ENCODE data around the gene STK11.
A peak's percentile ranks its signal among the peaks of the same experiment; 100 is the strongest.

STK11 gene

GRCh38 chr19:1239420-1239795, 33.8 kb downstream of the STK11 start:
- no peak for TF ChIP-seq CTCF (IDR thresholded peaks at IDR 0.05; ENCODE audit: insufficient read depth, missing control alignments)

DNA sequence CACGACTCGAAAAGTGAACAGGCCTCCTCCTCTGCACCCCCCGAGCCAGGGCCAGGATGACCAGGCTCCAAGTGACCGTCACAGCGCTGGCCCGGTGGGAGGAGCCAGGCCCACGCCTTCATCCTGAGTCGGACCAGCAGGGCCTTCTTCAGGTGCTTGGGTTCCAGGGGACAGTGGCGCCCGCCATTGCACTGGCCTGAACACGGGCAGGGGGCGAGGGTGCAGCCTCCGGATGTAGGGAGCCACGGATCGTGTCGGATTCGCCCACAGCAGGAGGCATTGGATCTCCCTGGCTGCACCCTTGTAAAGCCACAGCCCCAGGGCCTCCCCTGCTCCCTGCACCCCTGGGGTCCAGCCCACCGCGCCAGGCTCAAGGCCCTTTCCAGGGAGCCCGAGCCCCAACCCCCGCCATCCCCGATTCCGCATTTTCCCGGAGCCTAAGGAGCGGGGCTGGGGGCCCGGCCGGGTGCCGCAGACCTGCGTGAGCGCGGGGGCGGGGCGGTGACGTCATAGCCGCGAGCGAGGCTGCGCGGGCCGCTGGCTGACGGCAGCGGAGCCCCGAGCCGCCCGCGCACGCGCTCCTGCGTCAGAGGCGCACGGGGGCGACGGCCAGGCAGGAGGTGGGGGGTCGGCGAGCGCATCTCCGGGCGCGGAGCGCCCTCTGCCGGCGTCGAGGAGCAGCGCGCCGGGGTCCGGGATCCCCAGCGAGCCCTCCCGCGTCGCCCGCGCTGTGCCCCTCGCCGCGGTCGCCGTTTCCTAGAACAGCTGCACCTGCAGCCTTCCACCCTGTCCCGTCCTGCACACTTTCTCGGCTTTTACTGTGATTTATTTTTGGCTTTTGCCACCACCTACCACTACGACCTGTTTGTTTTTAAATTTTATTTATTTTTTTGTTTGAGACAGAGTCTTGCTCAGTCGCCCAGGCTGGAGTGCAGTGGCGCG, 34.5 kb downstream of the STK11 start:
- peak; percentile 66 for TF ChIP-seq CTCF (IDR thresholded peaks at IDR 0.05; ENCODE audit: insufficient read depth, missing control alignments)
- peak; percentile 97 for DNase-seq (ENCODE audit: insufficient read length, low spot score)
- FAIRE-seq: no peak

More at GRCh38 chr19:1239420-1239795, 33.8 kb downstream of the STK11 start:
- no peak for DNase-seq (ENCODE audit: insufficient read length, low spot score)
- no peak for FAIRE-seq

- TF ChIP-seq CTCF (IDR thresholded peaks at IDR 0.05; ENCODE audit: insufficient read depth, missing control alignments): no peak
- DNase-seq (ENCODE audit: insufficient read length, low spot score) (no peak), FAIRE-seq (no peak)
Observed at GRCh38 chr19:1240925-1241324, 35.3 kb downstream of the STK11 start.

GRCh38 chr19:1241417-1242095, 36.0 kb downstream of the STK11 start, which contains the start of gene ATP5F1D:
ATP5F1D (plus strand) TSS chr19:1241751; CDS start chr19:1241851, 100 bp downstream.
- DNase-seq (ENCODE audit: insufficient read length, low spot score) (peak; percentile 97), FAIRE-seq (no peak)
- no peak for TF ChIP-seq CTCF (IDR thresholded peaks at IDR 0.05; ENCODE audit: insufficient read depth, missing control alignments)

DNA sequence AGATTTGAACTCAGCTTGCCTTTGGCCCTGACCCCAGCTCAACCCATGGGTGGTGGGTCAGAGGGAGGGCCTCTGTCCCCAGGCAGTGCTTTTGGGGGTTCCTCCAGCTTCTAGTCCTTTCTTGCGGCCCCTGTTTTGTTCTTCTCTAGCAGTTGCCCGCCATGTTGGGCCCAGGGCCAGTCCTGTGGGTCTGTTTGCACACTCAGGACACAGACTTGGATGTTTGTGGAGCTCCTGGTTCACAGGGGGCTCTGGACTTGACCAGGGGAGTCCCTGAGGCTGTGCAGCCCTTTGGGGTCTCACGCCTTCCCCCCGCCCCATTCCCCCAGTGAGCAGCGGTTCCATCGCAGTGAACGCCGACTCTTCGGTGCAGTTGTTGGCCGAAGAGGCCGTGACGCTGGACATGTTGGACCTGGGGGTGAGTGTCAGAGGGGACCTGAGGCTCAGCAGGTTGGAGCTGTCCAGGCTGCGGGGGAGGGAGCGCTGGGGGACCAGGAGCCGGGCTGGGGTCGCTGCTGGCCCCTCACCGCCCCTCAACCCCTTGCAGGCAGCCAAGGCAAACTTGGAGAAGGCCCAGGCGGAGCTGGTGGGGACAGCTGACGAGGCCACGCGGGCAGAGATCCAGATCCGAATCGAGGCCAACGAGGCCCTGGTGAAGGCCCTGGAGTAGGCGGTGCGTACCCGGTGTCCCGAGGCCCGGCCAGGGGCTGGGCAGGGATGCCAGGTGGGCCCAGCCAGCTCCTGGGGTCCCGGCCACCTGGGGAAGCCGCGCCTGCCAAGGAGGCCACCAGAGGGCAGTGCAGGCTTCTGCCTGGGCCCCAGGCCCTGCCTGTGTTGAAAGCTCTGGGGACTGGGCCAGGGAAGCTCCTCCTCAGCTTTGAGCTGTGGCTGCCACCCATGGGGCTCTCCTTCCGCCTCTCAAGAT, 38.5 kb downstream of the STK11 start:
- DNase-seq (ENCODE audit: insufficient read length, low spot score) (peak; percentile 96), FAIRE-seq (no peak)
- peak; percentile 68 for TF ChIP-seq CTCF (IDR thresholded peaks at IDR 0.05; ENCODE audit: insufficient read depth, missing control alignments)

DNA sequence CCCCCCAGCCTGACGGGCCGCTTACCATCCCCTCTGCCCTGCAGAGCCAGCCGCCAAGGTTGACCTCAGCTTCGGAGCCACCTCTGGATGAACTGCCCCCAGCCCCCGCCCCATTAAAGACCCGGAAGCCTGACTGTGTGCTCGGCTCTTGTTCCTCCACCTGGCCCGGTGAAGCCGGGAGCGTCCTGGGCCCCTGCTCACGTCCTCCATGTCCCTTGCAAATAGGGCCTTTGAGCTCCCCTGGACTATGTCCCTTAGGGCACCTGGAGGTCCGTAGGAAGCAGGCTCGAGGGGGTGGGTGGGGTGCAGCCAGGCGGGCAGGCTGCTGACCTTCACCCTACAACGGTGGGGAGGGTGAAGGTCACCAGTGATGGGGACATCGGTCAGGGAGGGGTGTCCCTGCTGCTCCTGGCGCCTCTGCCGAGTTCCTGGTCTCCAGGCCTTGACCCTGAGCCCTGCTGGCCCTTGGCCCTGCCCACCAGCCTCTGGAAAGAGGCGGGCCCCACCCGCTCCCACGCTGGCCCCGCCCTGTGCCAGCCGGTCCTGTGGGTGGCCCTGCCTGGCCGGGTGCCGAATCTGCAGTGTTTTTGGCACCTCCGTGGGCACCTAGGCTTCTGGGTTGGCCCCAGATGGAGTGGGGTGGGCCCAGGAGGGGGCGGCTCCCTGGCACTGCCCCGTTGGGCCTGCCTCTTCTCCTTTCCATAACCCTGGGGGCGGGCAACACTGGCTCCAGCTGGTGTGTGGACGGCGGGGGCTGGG, 39.3 kb downstream of the STK11 start:
- FAIRE-seq: no peak
- TF ChIP-seq CTCF (IDR thresholded peaks at IDR 0.05; ENCODE audit: insufficient read depth, missing control alignments): no peak

More for the DNA sequence above, 39.3 kb downstream of the STK11 start:
- no peak for DNase-seq (ENCODE audit: insufficient read length, low spot score)

All from D721Med (cell line).